HG03571 (cell line): Measurements from ENCODE around the gene ABCD2.
"Not testable (repeated sequence)": the region's sequence is repeated elsewhere in the genome, so short reads cannot be mapped to it uniquely, and the experiment has no call there.

Experiments
- ATAC-seq: cut with Tn5 transposase; IDR thresholded peaks from one replicate; pipeline ENCODE4 v1.9.1; 2021; ENCODE audit not compliant: unreplicated experiment

Gene ABCD2

DNA sequence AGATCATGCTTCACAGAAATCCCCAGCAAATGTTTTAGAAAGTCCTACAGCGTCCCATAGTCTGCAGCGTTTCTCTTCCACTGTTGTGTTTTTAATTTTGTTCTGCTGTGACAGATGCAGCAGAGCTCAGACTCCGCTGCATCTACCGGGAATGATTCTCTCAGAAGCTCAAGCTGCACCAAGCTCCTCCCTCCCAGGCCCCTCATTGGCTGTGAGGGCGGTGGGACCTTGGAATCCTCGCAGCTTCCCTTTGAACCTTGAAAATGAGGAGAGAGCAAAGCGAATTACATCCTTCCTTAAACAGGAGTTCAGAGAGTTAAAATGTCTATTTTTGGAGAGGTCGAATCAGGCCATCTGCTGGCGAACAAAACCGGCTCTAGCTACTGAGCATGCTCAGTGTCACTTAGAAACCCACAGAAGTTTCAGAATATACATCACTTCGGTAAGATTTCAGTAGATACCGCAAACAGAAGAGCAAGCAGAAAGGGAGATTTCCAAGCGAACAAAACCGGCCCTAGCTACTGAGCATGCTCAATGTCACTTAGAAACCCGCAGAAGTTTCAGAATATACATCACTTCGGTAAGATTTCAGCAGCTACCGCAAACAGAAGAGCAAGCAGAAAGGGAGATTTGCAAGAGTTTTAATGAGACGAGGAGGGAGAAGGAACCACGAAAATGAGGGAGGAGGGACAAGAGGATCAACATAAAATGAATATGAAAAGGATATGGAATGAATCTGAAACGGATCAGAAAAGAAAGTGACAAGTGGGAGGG is at the start of gene ABCD2:
Gene ABCD2 (minus strand): TSS at position 144 of the 774 bp plus-strand sequence. CDS start 188 bp downstream, outside the sequence.
- ATAC-seq, result peak; percentile 80

DNA sequence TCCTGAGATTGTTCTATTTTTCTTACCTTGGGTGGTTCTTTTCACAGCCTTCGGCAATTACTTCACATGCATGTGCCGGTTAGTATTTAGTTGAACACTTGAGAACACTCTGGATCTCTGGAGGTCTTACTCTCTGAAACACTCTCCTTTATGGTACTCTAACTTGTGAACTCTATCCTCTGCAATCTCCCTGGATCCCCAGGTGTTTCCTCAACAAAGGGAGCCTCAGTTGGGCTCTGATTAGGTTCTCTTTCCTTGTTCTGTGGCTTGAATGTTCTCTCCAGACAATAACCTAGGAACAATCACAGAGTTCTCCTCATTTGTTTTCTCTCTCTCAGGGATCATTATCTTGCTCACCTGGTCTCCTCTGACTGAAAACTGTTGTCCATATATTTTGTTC is 40.5 kb upstream of the ABCD2 start:
- ATAC-seq, result no peak

DNA sequence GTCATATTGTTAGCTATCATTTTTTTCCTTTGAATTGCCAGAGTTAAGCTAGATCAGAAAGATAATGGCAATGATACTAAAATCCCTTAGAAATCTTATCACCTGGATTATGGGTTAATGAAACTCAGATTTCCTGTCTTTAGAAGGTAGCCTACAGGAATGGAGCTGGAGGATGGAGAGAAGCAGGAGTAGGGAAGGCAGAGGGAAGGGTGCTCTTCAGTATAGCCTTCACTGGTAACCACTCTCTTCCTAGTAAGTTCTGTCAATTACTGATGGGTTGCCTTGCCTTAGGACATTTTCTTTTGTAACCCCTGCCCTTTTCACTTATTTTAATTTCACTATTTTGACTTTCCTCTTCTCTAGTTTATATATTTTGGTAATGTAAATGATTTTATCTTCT is 27.8 kb upstream of the ABCD2 start:
- ATAC-seq, result no peak

DNA sequence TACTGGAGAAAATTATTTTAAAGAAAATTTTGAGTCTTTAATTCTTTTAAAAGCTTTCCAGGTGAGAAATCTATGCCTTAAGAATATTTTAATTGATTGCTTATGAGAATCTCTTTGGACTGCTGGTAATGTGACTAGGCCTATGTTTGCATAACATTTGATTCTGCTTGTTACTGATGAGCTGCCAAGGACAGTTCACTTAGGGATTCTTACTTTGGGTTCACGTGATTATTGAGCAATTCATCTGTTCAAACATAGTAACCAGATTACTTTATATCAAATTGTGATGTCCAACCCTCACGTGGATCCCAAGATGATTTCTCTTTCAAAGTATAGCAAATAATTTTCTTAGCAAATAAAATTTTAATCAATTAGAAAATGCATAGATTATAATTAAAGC is 27.4 kb upstream of the ABCD2 start:
- no peak for ATAC-seq

- no peak for ATAC-seq
These were observed 23.4 kb upstream of the ABCD2 start for GRCh38 chr12:39643052-39643451.

- ATAC-seq, result no peak
These were observed 19.2 kb upstream of the ABCD2 start for GRCh38 chr12:39638840-39639239.

- no peak for ATAC-seq
These were observed 18.6 kb upstream of the ABCD2 start for GRCh38 chr12:39638178-39638577.

DNA sequence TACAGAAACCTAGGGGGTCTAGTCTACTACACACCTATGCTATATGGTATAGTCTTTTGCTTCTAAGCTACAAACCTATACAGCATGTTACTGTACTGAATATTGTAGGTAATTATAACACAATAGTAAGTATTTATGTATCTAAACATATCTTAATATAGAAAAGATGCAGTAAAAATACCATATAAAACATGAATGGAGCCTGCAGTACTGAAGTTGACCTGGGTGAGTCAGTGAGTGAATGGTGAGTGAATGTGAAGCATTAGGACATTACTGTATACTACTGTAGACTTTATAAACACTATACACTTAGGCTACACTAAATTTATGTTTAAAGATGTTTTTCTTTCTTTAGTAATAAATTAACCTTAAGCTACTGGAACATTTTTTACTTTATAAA is 13.1 kb upstream of the ABCD2 start:
- ATAC-seq, result no peak

DNA sequence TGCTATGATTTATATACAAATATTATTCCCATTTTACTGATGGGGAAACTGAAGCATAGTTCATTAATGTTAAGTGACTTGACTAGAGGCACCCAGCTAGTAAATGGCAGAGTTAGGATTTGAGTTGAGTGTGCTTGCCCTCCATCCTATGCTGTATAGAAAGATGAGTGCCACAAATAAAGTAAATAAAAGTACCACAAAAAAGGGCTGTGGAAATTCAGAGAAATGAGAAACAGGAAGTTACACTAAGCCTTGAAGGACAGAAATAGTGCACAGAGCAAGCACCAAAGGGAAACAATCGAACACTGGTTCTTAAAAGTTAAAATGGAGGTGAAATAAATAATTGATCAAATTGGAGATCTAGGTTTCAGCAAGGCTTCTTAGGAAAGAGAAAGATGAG is 9.2 kb upstream of the ABCD2 start:
- ATAC-seq, result no peak

GRCh38 chr12:39627914-39628313 is 8.3 kb upstream of the ABCD2 start:
- ATAC-seq, result no peak

- ATAC-seq, result no peak
These were observed 6.6 kb upstream of the ABCD2 start for GRCh38 chr12:39626033-39626814.

- no peak for ATAC-seq
These were observed 4.3 kb upstream of the ABCD2 start for GRCh38 chr12:39623919-39624318.

DNA sequence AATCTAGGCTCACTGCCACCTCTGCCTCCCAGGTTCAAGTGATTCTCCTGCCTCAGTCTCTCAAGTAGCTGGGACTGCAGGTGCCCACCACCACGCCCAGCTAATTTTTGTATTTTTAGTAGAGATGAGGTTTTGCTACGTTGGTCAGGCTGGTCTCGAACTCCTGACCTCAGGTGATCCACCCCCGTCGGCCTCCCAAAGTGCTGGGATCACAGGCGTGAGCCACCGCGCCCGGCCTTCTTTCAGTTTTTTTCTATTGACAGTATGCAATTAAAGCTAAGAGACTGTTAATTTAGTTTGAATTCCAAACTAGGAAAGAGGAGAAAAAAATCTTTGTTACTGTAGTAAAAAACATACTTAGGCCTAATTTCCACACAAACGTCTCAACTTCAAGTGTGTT is 3.6 kb upstream of the ABCD2 start:
- not testable (repeated sequence) for ATAC-seq

- ATAC-seq, result no peak
These were observed 2.7 kb upstream of the ABCD2 start for GRCh38 chr12:39622306-39622705.

- no peak for ATAC-seq
These were observed 2.1 kb upstream of the ABCD2 start for GRCh38 chr12:39621670-39622069.

GRCh38 chr12:39620659-39621658 is 1.4 kb upstream of the ABCD2 start:
- ATAC-seq, result peak; percentile 21

DNA sequence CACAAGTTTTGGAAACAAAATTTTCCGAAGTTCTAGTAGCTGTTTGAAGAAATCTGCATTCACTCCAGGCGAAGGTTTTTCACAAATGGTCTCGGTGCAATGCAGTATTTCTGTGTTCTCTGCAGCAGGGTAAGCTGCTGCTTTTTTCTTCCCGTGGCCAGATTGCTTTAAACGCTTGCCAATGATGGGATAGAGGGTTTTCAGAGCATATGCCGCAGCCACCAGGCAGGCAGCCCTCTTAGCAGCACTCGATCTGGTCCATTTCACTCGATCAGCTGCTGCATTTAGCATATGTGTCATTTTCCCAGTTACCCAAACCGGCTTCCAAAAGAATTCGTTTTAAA is 315 bp downstream of the ABCD2 start:
- peak; percentile 17 for ATAC-seq

DNA sequence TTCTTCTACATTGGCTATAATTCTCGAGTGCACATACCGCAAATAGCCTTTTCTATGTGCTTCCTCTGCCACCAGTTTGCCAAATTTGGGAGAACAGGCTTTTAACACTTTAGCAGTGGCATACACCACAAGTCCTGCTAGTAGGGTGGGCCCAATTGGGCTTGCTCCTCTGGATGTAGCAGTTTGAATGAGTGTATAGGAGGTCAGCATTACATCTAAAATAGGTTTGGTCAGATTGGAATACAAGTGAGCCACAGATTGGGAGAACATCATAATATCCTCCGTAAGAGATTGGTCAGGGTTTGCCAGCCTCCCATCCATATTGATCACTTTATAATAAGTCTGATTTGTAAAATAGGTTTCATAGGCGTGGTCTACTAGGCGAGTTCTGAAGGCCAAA is 902 bp downstream of the ABCD2 start:
- ATAC-seq, result no peak

DNA sequence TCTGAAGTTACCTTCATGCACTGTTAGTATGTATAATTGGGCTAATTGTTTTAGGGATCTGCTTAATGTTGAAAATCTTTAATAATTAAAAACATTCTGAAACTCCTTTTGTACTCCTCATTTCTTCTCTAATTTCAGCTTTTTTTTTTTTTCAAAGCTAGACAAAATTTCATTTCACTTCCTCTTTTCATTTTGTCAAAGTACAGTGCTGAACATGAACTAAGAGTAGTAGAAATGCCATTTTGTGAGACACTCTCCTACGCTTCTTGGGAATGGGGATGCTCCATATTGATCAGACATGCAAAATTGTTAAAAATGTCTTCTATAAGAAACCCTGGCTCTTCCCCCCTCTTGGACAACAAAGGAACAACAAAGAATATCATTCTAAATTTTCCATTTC is 1.7 kb downstream of the ABCD2 start:
- ATAC-seq, result peak; percentile 14

DNA sequence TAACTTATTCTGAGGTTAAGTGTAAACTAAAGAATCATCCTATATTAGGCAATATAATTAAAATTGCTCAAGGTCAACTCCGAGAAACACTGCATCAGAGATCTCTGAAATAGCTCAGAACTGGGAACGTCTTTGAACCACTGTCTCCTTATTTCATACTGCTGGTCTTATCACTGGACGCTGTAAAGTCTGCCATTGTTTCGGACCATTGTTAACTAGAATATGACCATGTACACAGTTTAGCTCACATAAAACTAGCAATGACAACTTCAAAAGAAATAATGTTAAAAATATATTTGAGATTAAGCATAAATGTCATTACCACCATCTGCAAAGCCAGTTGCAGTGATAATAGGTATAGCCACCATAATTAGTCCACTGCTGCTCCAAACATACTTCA is 2.9 kb downstream of the ABCD2 start:
- no peak for ATAC-seq

DNA sequence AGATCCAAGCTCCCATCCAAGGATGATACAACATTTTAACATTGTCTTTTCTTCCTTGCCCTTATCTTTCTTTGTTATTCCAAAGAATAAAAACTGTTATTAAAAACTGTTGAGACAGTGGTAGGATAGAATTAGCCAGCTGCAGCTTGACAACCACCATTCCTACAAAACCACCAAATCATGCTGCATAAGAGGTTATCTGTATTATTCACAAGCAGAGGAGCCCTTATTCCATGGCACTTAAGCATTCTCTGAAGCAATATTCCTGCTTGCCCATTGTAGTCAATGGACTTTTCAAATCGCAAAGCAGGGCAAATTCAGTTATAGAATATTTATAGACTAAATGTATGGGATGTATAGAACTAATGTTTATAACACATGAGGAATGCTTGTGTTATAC is 3.4 kb downstream of the ABCD2 start:
- no peak for ATAC-seq
